ENCODE results near the gene CAPSL.

- no peak for TF ChIP-seq YY1 (IDR thresholded peaks at IDR 0.05; ENCODE audit: insufficient read depth, insufficient read length)
- no peak for TF ChIP-seq ZNF274 (IDR thresholded peaks at IDR 0.05; ENCODE audit: low read depth, low read length)
Observed at GRCh38 chr5:35922468-35922867, 16.0 kb downstream of the CAPSL start.

All from NT2/D1 (cell line).